Peyer's patch (tissue), 4 donors: Measurements from ENCODE around the gene CRIM1.

ENCODE experiments used
- CTCF ChIP-seq, 6 experiments: fragments of 450-650 bp in 4 of 6; fragments of 200-600 bp in 2 of 6; sonication (generic) in 1 of 6; IDR thresholded peaks; one replicate each; pipeline ENCODE4 v1.5.1; 2017 to 2019; ENCODE audit warnings: antibody characterized with exemption in 6 of 6, mild to moderate bottlenecking in 3 of 6, moderate library complexity in 1 of 6
- POLR2A ChIP-seq, 2 donors: fragments of 450-650 bp; IDR thresholded peaks; one replicate each; pipeline ENCODE4 v1.5.1; 2017; ENCODE audit warnings: antibody characterized with exemption in 2 of 2, mild to moderate bottlenecking in 2 of 2, moderate library complexity in 2 of 2

GRCh38 chr2:36484454-36484853, 128.9 kb downstream of the CRIM1 start:
- TF ChIP-seq CTCF (IDR thresholded peaks at IDR 0.05) (no peak), POLR2A (IDR thresholded peaks at IDR 0.05) (no peak)
